CD4-positive, alpha-beta T cell (primary cell): ENCODE results near the gene MAGI3. TPM values are rescaled to one million over a fixed set of nuclear protein-coding genes. Genes with fewer than 3 reads are reported as not detected.
"Not testable (repeated sequence)": the region's sequence is repeated elsewhere in the genome, so short reads cannot be mapped to it uniquely, and the experiment has no call there.

Experiments
- ATAC-seq: fragments of 200-7000 bp; cut with Tn5 transposase; one replicate; pipeline ENCODE4 v1.10.0; 2022; ENCODE audit warnings: mild to moderate bottlenecking; ENCODE audit not compliant: poor library complexity
- CTCF ChIA-PET: fragments of 350-600 bp; sonication (Branson Sonifier 250); formaldehyde crosslinking; loops from one replicate; lab custom pipeline; 2021; ENCODE audit warnings: antibody characterized with exemption, inconsistent platforms; lab: Charles Lee
- POLR2A ChIA-PET: fragments of 350-600 bp; sonication (Branson Sonifier 250); formaldehyde crosslinking; loops from one replicate; lab custom pipeline; 2021; ENCODE audit warnings: antibody characterized with exemption, inconsistent platforms; lab: Charles Lee
- DNase-seq, 14 experiments: peaks; one replicate each; pipeline ENCODE4 v3.0.0-alpha.2; 2013 to 2020; ENCODE audit warnings: mixed read lengths in 2 of 14
- H3K27ac ChIP-seq, 2 donors: one replicate each; pipeline versions ENCODE4 v1.5.1 to v1.7.0; 2013; ENCODE audit warnings: low read length in 2 of 2, low read depth in 1 of 2, mild to moderate bottlenecking in 1 of 2
- H3K27me3 ChIP-seq, 2 experiments: 1 replicate in 1 of 2; 2 replicates in 1 of 2; pipeline versions ENCODE4 v1.6.1 to v1.7.0; 2013; ENCODE audit warnings: low read length in 2 of 2, control low read depth in 1 of 2, mild to moderate bottlenecking in 1 of 2, moderate library complexity in 1 of 2; ENCODE audit not compliant: insufficient read depth in 2 of 2, control insufficient read depth in 1 of 2
- H3K36me3 ChIP-seq: one replicate; pipeline ENCODE4 v1.6.1; 2013; ENCODE audit warnings: low read length, control low read depth; ENCODE audit not compliant: insufficient read depth
- H3K4me1 ChIP-seq: one replicate; pipeline ENCODE4 v1.6.1; 2013; ENCODE audit warnings: low read length, control low read depth; ENCODE audit not compliant: insufficient read depth
- H3K4me3 ChIP-seq: one replicate; pipeline ENCODE4 v1.5.1; 2013; ENCODE audit warnings: mild to moderate bottlenecking, low read length, moderate library complexity
- H3K9me3 ChIP-seq, 2 experiments: 1 replicate in 1 of 2; 2 replicates in 1 of 2; pipeline versions ENCODE4 v1.6.1 to v1.7.0; 2013; ENCODE audit warnings: low read length in 2 of 2, mild to moderate bottlenecking in 2 of 2, control low read depth in 1 of 2, moderate library complexity in 1 of 2; ENCODE audit not compliant: control insufficient read depth in 1 of 2, insufficient read depth in 1 of 2
- H3K27ac Mint-ChIP-seq: one replicate; pipeline ENCODE4 v1.8.0; 2020; ENCODE audit warnings: mixed read lengths
- H3K27me3 Mint-ChIP-seq: one replicate; pipeline ENCODE4 v1.8.0; 2021; ENCODE audit warnings: mixed read lengths
- H3K36me3 Mint-ChIP-seq: one replicate; pipeline ENCODE4 v1.8.0; 2021; ENCODE audit warnings: low read depth, mixed read lengths
- H3K4me1 Mint-ChIP-seq: one replicate; pipeline ENCODE4 v1.8.0; 2021; ENCODE audit warnings: low read depth, mixed read lengths
- H3K4me3 Mint-ChIP-seq: one replicate; pipeline ENCODE4 v1.8.0; 2020; ENCODE audit warnings: mild to moderate bottlenecking, mixed read lengths
- H3K9me3 Mint-ChIP-seq: one replicate; pipeline ENCODE4 v1.8.0; 2020; ENCODE audit warnings: mixed read lengths
- CTCF ChIP-seq: fragments of 200-600 bp; IDR thresholded peaks from one replicate; pipeline ENCODE4 v1.8.0; 2022; ENCODE audit warnings: antibody characterized with exemption, mild to moderate bottlenecking
- intact Hi-C, 2 experiments: fragments of 100-400 bp; cut with DNase I in 1 of 2; cut with micrococcal nuclease in 1 of 2; formaldehyde crosslinking; loops; one replicate each; pipeline versions ENCODE4 v1.15.1 to v1.9.0; 2023 to 2025; cut with DNase I, micrococcal nuclease
- total RNA-seq, 174 experiments: library from RNA in 2 of 174; stranded (reverse) in 2 of 174; gene quantifications; one replicate each; pipeline ENCODE4 v1.2.3 and lab custom pipeline; 2021 to 2026

The MAGI3 gene
- total RNA-seq, 2 experiments from 2014 or later: 6.7 to 8.7 TPM

- Histone ChIP-seq H3K27ac (no peak overlapping the region), H3K4me3 (no peak overlapping the region), H3K27me3 (no peaks in the 10 kb centered on the region), H3K4me1 (no peaks in the 10 kb centered on the region), H3K9me3 (no peaks in the 10 kb centered on the region), H3K36me3 (no peaks in the 10 kb centered on the region)
- intact Hi-C loops: no loop called here
- CTCF ChIA-PET: no interaction called here
- Mint-ChIP-seq H3K27me3 (no peaks in the 10 kb centered on the region), H3K9me3 (no peaks in the 10 kb centered on the region), H3K4me1 (no peaks in the 10 kb centered on the region), H3K27ac (no peak overlapping the region), H3K4me3 (no peak overlapping the region), H3K36me3 (peaks cover 19% of the 10 kb centered on the region)
- POLR2A ChIA-PET: no interaction called here
- no peak for ATAC-seq
- no peak for DNase-seq
- no peak for TF ChIP-seq CTCF
These were observed 66.7 kb downstream of the MAGI3 start for GRCh38 chr1:113456967-113457366.

- no peak for DNase-seq
These were observed 69.0 kb downstream of the MAGI3 start for GRCh38 chr1:113459279-113459678.

GRCh38 chr1:113467991-113468390, 77.7 kb downstream of the MAGI3 start:
- no peak overlapping the region for H3K4me3 ChIP-seq
- H3K36me3 Mint-ChIP-seq: peaks cover 23% of the 10 kb centered on the region
- H3K9me3 ChIP-seq: peaks cover 12 to 35% of the 10 kb centered on the region in 2 experiments
- H3K36me3 ChIP-seq: no peaks in the 10 kb centered on the region
- no peak overlapping the region for H3K27ac Mint-ChIP-seq
- intact Hi-C loops: no loop called here
- no peak overlapping the region for H3K4me3 Mint-ChIP-seq
- peaks cover 18% of the 10 kb centered on the region for H3K9me3 Mint-ChIP-seq
- no peak overlapping the region for H3K27ac ChIP-seq
- ChIA-PET POLR2A (no interaction called here), CTCF (no interaction called here)
- H3K27me3 ChIP-seq: no peaks in the 10 kb centered on the region
- DNase-seq (no peak), ATAC-seq (no peak)
- TF ChIP-seq CTCF: no peak
- no peaks in the 10 kb centered on the region for H3K4me1 ChIP-seq
- no peaks in the 10 kb centered on the region for H3K27me3 Mint-ChIP-seq
- H3K4me1 Mint-ChIP-seq: no peaks in the 10 kb centered on the region

More at GRCh38 chr1:113459279-113459678, 69.0 kb downstream of the MAGI3 start:
- H3K27ac ChIP-seq: no peak overlapping the region
- no peak overlapping the region for H3K27ac Mint-ChIP-seq
- H3K36me3 ChIP-seq: no peaks in the 10 kb centered on the region
- no peaks in the 10 kb centered on the region for H3K27me3 Mint-ChIP-seq
- CTCF ChIA-PET: no interaction called here
- no peaks in the 10 kb centered on the region for H3K4me1 ChIP-seq
- no peaks in the 10 kb centered on the region for H3K27me3 ChIP-seq
- no peaks in the 10 kb centered on the region for H3K9me3 Mint-ChIP-seq
- H3K36me3 Mint-ChIP-seq: peaks cover 19% of the 10 kb centered on the region
- TF ChIP-seq CTCF: no peak
- H3K4me3 ChIP-seq: no peak overlapping the region
- no peak for ATAC-seq
- POLR2A ChIA-PET: no interaction called here
- intact Hi-C loops: no loop called here
- H3K4me3 Mint-ChIP-seq: no peak overlapping the region
- H3K9me3 ChIP-seq: peaks cover 0 to 7% of the 10 kb centered on the region in 2 experiments
- no peaks in the 10 kb centered on the region for H3K4me1 Mint-ChIP-seq

- CTCF ChIA-PET, H3K4me1 ChIP-seq, H3K4me1 Mint-ChIP-seq, POLR2A ChIA-PET, ATAC-seq, H3K36me3 ChIP-seq, H3K27ac Mint-ChIP-seq, H3K27me3 ChIP-seq, H3K4me3 ChIP-seq, intact Hi-C loops, DNase-seq, H3K4me3 Mint-ChIP-seq, H3K27me3 Mint-ChIP-seq, H3K27ac ChIP-seq: not testable (repeated sequence)
- peaks cover 84% of the 10 kb centered on the region for H3K36me3 Mint-ChIP-seq
- peaks cover 16 to 19% of the 10 kb centered on the region in 2 experiments for H3K9me3 ChIP-seq
- peaks cover 34% of the 10 kb centered on the region for H3K9me3 Mint-ChIP-seq
These were observed 88.3 kb downstream of the MAGI3 start for GRCh38 chr1:113478427-113479195.
